Caco-2 (cell line): ENCODE measurements around the gene UCP3. TPM values are rescaled to one million over a fixed set of nuclear protein-coding genes. Genes with fewer than 3 reads are reported as not detected.

Source experiments
- BruUV-seq: library from RNA; stranded (reverse); fragments of 400-500 nt; replicated peaks from 2 replicates; lab custom pipeline; 2021; lab: Mats Ljungman, UMichigan
- CTCF ChIA-PET: fragments of 300-600 bp; sonication (Branson Sonifier 250); formaldehyde crosslinking; loops from one replicate; lab custom pipeline; 2022; ENCODE audit warnings: antibody characterized with exemption; lab: Charles Lee
- POLR2A ChIA-PET: fragments of 300-600 bp; sonication (Branson Sonifier 250); formaldehyde crosslinking; loops from one replicate; lab custom pipeline; 2022; ENCODE audit warnings: antibody characterized with exemption; lab: Charles Lee
- DNase-seq, 2 experiments: peaks; one replicate each; pipeline versions ENCODE4 v3.0.0 to v3.0.0-alpha.2; 2020 to 2022
- H3K27me3 ChIP-seq: replicated peaks from 2 replicates; pipeline ENCODE4 v1.6.0; 2011; ENCODE audit warnings: low read length; ENCODE audit not compliant: control insufficient read depth, insufficient read depth
- H3K36me3 ChIP-seq: 2 replicates; pipeline ENCODE4 v1.5.1; 2011; ENCODE audit warnings: low read length; ENCODE audit not compliant: control insufficient read depth, insufficient read depth
- H3K4me1 ChIP-seq: fragments of 250-450 bp; sonication (Bioruptor Pico); 2 replicates; pipeline ENCODE4 v1.5.1; 2020; ENCODE audit warnings: mild to moderate bottlenecking
- H3K4me3 ChIP-seq: 2 replicates; pipeline ENCODE4 v1.5.1; 2011; ENCODE audit warnings: low read depth, mild to moderate bottlenecking, control low read depth, low read length
- H3K9me3 ChIP-seq: fragments of 250-450 bp; sonication (Bioruptor Pico); 2 replicates; pipeline ENCODE4 v1.5.1; 2020; ENCODE audit warnings: mild to moderate bottlenecking, moderate library complexity
- H3K27ac Mint-ChIP-seq: one replicate; pipeline ENCODE4 v1.8.0; 2022; ENCODE audit warnings: mixed read lengths; ENCODE audit not compliant: unreplicated experiment
- H3K27me3 Mint-ChIP-seq: one replicate; pipeline ENCODE4 v1.8.0; 2022; ENCODE audit warnings: mixed read lengths; ENCODE audit not compliant: insufficient read depth, unreplicated experiment
- H3K36me3 Mint-ChIP-seq: one replicate; pipeline ENCODE4 v1.8.0; 2022; ENCODE audit warnings: mild to moderate bottlenecking, mixed read lengths; ENCODE audit not compliant: insufficient read depth, unreplicated experiment
- H3K4me1 Mint-ChIP-seq: one replicate; pipeline ENCODE4 v1.8.0; 2022; ENCODE audit warnings: low read depth, mixed read lengths; ENCODE audit not compliant: unreplicated experiment
- H3K4me3 Mint-ChIP-seq: one replicate; pipeline ENCODE4 v1.8.0; 2022; ENCODE audit warnings: mild to moderate bottlenecking, moderate library complexity, mixed read lengths; ENCODE audit not compliant: unreplicated experiment
- H3K9me3 Mint-ChIP-seq: one replicate; pipeline ENCODE4 v1.8.0; 2022; ENCODE audit warnings: mixed read lengths; ENCODE audit not compliant: unreplicated experiment
- CTCF ChIP-seq, 2 experiments: fragments of 200-600 bp in 1 of 2; IDR thresholded peaks; 1 replicate in 1 of 2; 2 replicates in 1 of 2; pipeline versions ENCODE4 v1.5.1 to v1.8.0; 2011 to 2022; ENCODE audit warnings: antibody characterized with exemption in 1 of 2, control low read depth in 1 of 2, inconsistent platforms in 1 of 2, low read depth in 1 of 2, low read length in 1 of 2, mild to moderate bottlenecking in 1 of 2, moderate library complexity in 1 of 2; ENCODE audit not compliant: insufficient read depth in 1 of 2, severe bottlenecking in 1 of 2, unreplicated experiment in 1 of 2
- intact Hi-C: fragments of 100-400 bp; cut with micrococcal nuclease; formaldehyde crosslinking; loops from one replicate; pipeline ENCODE4 v1.10.0; 2022; ENCODE audit not compliant: unreplicated experiment
- total RNA-seq: library from RNA; stranded (reverse); gene quantifications from 2 replicates; pipeline ENCODE4 v1.2.3, GENCODE V29; 2022

Gene UCP3
- total RNA-seq, 1 experiment from 2014 or later: 1.2 TPM

GRCh38 chr11:74017631-74018030 lies 8.7 kb upstream of the UCP3 start:
- Mint-ChIP-seq H3K4me1 (no peaks in the 10 kb centered on the region), H3K27ac (no peak overlapping the region), H3K36me3 (peaks cover 5% of the 10 kb centered on the region), H3K27me3 (no peaks in the 10 kb centered on the region), H3K4me3 (no peak overlapping the region), H3K9me3 (no peaks in the 10 kb centered on the region)
- ChIA-PET POLR2A (no interaction called here), CTCF (interaction anchor here (0.9 kb wide), 1 partner anchor 35 kb away, joined by 3 read pairs; the partner anchor contains the start of gene UCP2)
- Histone ChIP-seq H3K4me3 (no peak overlapping the region), H3K36me3 (no peaks in the 10 kb centered on the region), H3K27me3 (no peaks in the 10 kb centered on the region), H3K4me1 (peaks cover 23% of the 10 kb centered on the region), H3K9me3 (no peaks in the 10 kb centered on the region)
- TF ChIP-seq CTCF (IDR thresholded peaks at IDR 0.05; ENCODE audit: insufficient read depth in 1 of 2, low read depth in 1 of 2, low read length in 1 of 2, severe bottlenecking in 1 of 2, unreplicated experiment in 1 of 2): no peak
- no TSS peak for BruUV-seq
- DNase-seq: no peak
- intact Hi-C loops: no loop called here

GRCh38 chr11:74015919-74016684 lies 7.2 kb upstream of the UCP3 start:
- no peak for TF ChIP-seq CTCF (IDR thresholded peaks at IDR 0.05; ENCODE audit: insufficient read depth in 1 of 2, low read depth in 1 of 2, low read length in 1 of 2, severe bottlenecking in 1 of 2, unreplicated experiment in 1 of 2)
- ChIA-PET POLR2A (no interaction called here), CTCF (no interaction called here)
- Mint-ChIP-seq H3K36me3 (peaks cover 5% of the 10 kb centered on the region), H3K4me1 (no peaks in the 10 kb centered on the region), H3K4me3 (no peak overlapping the region), H3K27ac (no peak overlapping the region), H3K27me3 (no peaks in the 10 kb centered on the region), H3K9me3 (no peaks in the 10 kb centered on the region)
- intact Hi-C loops: no loop called here
- Histone ChIP-seq H3K4me1 (peaks cover 23% of the 10 kb centered on the region), H3K9me3 (no peaks in the 10 kb centered on the region), H3K36me3 (no peaks in the 10 kb centered on the region), H3K4me3 (no peak overlapping the region), H3K27me3 (no peaks in the 10 kb centered on the region)
- no peak for DNase-seq
- no TSS peak for BruUV-seq

GRCh38 chr11:74014880-74015279 lies 6.0 kb upstream of the UCP3 start:
- no peaks in the 10 kb centered on the region for H3K27me3 ChIP-seq
- no peak for TF ChIP-seq CTCF (IDR thresholded peaks at IDR 0.05; ENCODE audit: insufficient read depth in 1 of 2, low read depth in 1 of 2, low read length in 1 of 2, severe bottlenecking in 1 of 2, unreplicated experiment in 1 of 2)
- Mint-ChIP-seq H3K36me3 (peaks cover 5% of the 10 kb centered on the region), H3K9me3 (no peaks in the 10 kb centered on the region), H3K4me3 (no peak overlapping the region), H3K27ac (no peak overlapping the region), H3K27me3 (no peaks in the 10 kb centered on the region), H3K4me1 (no peaks in the 10 kb centered on the region)
- CTCF ChIA-PET: no interaction called here
- H3K36me3 ChIP-seq: no peaks in the 10 kb centered on the region
- POLR2A ChIA-PET: no interaction called here
- intact Hi-C loops: no loop called here
- H3K4me1 ChIP-seq: peaks cover 21% of the 10 kb centered on the region
- DNase-seq: no peak
- BruUV-seq: no TSS peak
- no peaks in the 10 kb centered on the region for H3K9me3 ChIP-seq
- no peak overlapping the region for H3K4me3 ChIP-seq
